Fibroblast of upper back skin (primary cell): ENCODE results near the gene CEP55.

Experiments
- DNase-seq: peaks from one replicate; pipeline ENCODE4 v3.0.0-alpha.2; 2013

Gene CEP55

DNA sequence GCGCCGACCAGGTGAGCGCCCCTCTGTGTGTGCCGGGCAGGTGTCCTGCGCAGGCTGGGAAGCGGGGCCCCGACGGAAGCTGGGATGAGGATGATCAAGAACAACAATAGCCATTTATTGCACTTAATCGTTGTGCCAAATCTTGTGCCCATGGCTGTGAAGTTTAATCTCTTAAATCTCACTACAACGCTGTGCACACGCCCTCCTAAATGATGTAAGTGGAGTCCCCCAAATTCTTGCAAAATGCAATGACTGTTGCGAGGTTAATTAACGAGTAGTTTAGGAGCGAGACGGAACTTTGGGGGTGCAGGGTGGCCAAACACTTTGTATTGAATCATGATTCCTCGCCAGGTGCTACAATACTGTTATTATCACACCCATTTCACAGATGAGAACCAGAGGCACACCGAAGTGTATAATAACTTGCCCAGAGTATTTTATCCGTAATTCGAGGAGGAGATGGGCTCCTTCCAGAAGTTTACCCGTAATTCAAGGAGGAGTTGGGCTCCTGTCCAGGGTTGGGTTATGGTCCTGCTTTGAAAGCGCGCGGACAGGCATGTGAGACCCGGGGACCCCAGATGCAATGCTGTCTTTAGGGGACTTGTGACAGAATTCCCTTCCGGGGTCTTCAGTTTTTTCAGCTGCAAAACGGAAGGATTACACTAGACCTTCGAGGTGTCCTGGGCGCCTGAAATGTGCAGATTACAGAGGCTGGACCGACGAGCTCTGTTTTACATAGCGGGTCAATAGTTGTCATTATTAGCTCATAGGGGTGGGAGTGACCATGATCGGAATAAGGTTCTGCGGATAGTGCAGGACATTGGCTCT lies 71.1 kb downstream of the CEP55 start:
- no peak for DNase-seq

DNA sequence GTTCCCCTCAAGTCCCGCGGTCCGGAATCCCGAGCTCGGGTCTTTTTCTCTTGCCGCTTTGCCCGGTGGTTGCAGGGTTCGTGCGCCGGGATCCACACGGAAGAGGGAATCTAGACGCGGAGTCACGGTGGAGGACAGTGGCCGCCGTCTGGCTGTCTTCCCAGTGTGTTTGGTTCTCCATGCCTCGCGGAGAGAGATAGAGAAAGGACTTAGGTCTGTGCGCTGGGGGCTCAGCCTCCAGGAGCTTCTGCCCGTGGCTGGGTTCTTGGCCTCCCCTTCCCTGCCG lies 71.6 kb downstream of the CEP55 start:
- DNase-seq, result no peak

DNA sequence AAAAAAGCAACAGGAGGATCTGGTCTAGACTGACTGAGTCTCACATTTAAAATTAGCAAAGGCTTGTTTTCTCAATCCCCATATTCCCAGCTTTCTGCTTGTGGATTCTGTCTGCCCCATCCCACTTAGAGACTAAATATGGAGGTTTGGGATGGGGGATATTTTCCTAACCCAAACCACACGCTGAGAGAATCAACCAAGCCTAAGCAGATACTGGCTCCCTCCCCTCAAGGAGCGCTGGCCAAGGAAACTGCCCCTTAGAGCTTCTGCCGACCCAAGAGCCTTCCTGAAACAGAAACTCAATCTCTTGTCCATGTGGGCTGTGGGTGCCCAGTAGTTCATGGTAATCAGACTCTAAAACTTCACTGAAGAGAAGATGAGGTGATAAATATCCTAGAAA lies 74.0 kb downstream of the CEP55 start:
- no peak for DNase-seq

DNA sequence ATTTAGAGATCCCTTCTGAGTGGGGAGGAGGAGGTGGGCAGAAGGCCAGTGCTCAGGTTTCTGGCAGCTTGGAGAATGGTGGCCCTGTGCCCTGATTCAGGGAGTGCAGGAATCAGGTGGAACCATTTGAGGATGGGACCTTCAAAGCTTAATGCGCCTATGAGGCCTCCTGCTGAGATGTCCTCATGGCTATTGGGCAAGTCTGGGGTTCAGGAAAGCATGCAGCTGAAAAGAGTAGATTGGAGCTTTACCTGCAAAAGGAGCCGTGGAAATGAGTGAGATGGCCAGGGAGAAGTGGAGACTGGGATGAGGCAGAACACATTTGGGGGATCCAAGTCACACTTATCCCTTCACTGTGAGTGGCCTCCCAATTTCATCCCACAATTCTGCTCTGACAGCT lies 76.2 kb downstream of the CEP55 start:
- no peak for DNase-seq

DNA sequence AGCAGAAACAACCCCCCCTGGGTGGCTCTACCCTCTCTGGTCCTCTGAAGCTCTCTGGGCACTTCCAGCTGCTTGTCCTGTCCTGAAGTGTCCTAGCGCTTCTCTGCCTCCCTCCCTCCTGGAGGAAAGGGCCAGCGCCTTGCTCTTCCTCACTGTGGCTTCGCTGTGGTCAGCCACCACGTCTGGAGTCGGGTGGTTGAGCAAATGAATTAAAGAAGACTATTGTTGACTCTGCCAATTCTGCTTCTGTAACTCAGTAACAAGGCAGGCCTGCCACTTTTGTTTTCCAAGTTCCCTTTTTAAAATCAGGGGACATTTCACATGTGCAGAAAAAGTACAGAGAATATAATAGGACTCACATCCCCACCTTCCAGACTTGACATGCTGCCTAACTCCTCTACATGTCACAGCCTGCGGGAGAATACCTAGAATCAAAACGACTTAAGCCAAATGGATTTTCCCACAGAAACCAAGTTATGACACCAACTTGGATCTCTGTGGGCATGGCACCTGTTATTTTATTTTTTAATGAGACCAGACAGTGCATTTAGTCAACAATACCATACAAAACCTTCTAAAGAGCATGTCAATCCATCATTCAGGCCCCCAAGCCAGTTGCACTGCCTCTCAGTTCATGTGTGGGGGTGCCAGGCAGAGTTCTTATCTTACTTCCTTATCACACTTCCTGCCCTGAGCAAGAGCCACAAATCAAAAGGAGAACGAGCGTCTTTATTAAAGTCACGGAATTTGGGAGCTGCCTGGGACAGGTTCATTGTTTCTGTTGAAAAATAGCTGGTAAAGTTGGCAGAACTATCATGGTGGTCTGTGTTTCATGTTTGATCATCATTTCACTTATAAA lies 76.9 kb downstream of the CEP55 start:
- DNase-seq, result no peak

DNA sequence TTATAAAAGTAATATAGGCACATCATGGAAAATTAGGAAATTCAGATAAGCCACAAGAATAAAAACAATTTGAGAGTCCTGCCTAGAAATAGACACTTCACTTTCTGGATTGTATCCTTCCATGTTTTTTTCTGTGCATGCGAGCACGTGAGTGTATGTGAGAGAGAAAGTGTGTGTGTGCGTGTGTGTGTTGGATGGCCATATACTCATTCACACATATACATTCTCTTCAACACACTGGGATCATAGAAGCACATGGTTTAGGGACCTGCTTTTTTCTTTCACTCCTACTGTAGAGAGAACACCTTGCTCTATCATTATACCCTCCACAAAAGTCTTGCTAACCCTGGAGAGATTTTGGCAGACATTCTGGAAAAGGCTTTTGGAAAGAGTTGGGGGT lies 77.5 kb downstream of the CEP55 start:
- no peak for DNase-seq

DNA sequence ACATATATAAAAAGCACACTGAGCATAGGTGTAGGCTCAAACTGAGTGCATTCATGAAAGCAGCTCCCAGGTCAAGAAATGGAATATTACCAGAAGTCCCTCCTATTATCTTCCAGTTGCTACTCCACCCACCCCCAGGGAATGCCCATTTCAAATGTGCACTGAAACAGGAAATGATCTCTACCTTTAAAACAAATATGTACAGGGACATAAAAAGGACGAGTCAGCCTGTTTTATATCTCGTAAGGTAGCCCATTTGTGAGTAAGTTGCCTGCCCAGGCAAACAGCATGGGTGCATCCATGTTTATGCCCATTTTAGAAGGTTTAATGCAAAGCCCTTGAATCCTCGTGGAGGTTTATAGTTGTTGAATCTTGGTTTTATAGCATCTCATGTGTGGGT lies 80.5 kb downstream of the CEP55 start:
- no peak for DNase-seq

DNA sequence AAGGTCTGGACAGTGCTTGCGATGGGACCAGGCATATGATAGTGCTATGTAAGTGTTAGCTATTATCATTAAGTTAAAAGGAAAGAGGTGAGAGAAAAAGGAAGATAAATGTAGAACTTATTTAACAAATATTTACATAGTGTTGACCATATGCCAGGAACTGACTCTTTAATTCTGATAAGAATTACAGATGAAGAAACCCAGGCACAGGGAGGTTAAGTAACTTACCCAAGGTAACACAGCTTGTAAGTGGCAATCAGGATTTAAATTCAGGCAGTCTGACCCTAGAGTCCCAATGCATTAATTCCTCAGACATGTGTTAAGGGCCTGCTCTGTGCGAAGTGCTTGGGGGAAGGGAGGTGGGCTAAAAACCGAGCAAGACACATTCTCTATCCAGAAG lies 81.2 kb downstream of the CEP55 start:
- DNase-seq, result no peak
